Islet of Langerhans (tissue), 1 donor: ENCODE data around the gene RNF212B.

Experiments
- FAIRE-seq: peaks from one replicate; lab custom pipeline; 2011; peaks lifted over from hg19 to GRCh38; lab: Jason Lieb, UNC

Gene RNF212B

GRCh38 chr14:23297096-23297495, 59.4 kb downstream of the RNF212B start:
- no peak for FAIRE-seq

DNA sequence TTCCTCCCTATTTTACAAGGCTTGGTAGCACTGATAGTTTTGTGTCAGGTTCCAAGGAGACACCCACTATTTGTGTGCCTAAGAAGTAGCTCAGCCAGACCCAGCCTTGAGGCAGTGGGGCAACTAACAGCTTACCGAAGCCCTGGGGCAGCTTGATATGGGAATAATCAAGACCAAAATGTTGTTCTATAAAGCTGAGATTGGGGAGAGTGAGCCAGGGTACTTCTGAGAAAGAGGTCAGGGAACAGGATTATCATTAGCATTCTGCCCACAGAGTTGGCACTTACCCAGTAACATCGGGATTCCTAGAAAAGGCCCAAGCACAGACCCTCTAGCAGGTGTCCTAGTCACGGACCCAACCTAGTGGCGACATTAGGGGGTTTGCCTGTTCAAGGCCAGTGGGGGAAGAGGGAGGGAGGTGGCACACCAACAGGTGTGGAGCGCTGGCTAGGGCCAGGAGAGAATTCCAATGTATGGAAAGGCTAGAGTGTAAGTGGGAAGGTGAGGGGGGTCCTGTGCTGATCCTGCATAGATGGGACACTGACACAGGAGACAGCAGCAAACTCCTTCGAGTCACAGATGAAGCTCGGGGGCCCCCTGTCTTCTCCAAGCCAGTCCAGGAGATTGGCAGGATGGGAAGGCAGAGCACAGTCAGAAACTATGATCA, 60.0 kb downstream of the RNF212B start:
- FAIRE-seq = no peak

- FAIRE-seq = no peak
These were observed 61.6 kb downstream of the RNF212B start for GRCh38 chr14:23299211-23299957.

- no peak for FAIRE-seq
These were observed 62.4 kb downstream of the RNF212B start for GRCh38 chr14:23299986-23300686.

DNA sequence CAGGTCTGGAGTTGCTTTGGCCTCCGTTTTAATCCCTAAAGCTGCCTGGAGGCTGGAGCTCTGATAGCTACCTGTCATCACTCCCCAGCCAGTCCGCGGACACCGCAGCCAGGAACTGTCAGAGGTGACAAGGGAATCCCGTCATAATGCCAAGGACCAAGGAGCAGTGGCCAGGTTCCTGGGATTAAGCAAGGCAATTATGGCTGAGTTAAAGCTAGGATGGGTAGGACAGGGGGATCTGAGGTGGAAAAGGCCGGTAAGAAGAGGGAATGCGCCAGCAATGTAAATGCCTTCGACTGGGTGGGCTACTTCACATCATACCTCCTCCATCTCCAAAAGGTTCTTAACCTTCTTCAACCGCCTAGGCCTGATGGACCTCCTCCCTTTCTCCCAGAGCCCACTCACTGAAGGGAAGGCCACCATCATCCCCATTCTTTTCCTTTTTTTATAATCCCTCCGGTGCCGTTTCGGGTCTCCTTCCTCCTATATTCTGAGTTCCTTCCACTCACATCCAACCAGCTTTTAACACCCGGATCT, 63.0 kb downstream of the RNF212B start:
- no peak for FAIRE-seq

GRCh38 chr14:23301288-23301968, 63.7 kb downstream of the RNF212B start:
- no peak for FAIRE-seq

DNA sequence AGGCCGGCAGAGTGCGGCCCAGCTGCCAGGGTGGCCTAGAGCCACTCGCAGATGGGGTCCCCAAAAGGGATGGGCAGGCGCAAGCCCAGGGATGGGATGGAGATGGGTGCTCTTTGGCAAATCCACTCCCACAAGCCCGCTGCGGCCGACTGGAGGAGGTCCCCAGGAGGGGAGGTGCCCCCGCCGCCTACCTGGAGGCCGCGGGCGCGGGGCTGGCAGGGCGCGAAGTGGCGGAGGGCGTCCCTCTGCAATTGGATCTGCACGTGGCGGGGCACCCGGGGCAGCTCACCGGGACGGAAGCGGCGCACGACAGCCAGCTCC, 64.2 kb downstream of the RNF212B start:
- no peak for FAIRE-seq

DNA sequence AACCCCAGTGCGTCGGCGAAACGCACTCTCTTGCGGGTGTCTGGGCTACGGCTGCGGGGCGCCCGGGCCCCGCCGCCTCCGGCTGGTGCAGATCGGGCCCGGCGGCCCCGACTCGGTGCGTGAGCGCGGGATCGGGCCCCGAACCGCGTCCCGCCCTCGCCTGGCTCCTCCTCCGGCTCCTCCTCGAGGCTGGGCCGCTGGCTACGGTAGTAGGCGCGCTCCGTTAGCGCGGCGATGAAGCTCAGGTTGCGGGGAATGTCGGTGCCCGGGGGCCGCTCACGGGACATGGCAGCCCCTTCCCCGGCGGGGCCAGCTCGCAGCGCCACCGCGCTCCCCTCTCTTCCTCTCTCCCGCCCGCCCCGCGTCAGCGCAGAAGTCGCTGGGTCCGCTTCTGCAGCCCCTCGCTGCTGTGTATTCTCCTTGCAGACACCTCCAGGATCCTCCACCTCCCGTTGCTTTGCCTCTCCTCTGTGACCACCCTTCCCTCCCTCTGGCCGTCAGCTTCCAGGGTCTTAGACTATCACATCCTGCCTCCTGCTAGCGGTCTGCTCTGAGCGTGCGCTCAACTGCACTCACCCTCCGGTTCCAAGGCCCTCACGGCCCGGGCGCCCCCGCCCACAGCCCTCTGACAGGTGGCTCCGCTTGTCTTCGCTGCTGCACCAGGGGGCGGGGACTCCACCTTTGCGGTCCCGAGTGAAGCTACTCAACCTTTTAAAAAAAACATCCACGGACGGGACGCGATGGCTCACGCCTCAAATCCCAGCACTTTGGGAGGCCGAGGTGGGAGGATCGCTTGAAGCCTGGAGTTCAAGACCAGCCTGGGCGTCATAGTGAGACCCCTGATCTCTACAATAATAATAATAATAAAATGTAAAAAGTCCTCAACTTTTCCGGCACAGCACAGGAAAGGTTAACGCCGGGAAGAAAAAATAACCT, 64.8 kb downstream of the RNF212B start, which contains the start of gene PPP1R3E:
Gene PPP1R3E (minus strand): TSS at position 570 of the 936 bp plus-strand sequence. CDS start 283 bp downstream, at position 287.
- no peak for FAIRE-seq

DNA sequence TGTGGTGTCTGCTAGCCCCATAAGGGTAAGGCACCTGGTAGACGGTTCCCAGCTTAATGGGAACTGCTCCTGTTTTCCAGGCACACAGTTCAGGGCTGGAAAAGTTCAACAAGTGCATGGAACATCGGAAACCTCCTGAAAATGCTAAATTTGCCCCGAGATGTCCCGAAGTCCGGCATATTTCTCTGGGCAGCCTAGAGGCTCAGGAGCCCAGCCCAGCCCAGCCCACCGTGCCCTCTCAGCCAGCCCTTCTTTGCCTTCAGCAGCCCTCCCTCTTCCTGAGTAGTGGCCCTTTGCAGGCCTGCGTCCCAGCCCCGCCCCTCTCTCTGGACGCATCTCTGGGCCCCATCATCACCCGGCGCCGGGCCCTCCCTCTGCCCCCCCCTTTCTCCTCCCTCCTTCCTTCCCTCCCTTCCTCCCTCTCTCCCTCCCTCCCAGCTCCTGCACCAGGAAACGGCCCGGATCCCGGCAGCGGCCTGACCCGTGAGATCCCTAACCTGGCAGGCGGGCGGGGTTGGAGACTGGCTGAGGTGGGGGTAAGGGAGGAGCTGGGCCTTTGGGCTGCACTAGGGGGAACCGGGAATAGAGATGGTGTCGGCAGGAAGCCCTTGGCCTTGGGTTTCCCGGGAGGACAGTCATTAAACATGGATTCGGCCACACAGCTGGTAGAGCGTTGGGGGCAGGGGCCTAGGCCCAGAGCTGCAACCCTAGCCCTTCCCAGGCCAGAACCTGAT, 68.8 kb downstream of the RNF212B start, which contains the start of gene BCL2L2:
Gene BCL2L2 (plus strand): TSS at position 422 of the 734 bp plus-strand sequence. CDS start 935 bp downstream, outside the sequence.
- no peak for FAIRE-seq

- FAIRE-seq = no peak
These were observed 69.4 kb downstream of the RNF212B start for GRCh38 chr14:23307146-23307530.

GRCh38 chr14:23307687-23308644, 70.2 kb downstream of the RNF212B start:
- FAIRE-seq = no peak

DNA sequence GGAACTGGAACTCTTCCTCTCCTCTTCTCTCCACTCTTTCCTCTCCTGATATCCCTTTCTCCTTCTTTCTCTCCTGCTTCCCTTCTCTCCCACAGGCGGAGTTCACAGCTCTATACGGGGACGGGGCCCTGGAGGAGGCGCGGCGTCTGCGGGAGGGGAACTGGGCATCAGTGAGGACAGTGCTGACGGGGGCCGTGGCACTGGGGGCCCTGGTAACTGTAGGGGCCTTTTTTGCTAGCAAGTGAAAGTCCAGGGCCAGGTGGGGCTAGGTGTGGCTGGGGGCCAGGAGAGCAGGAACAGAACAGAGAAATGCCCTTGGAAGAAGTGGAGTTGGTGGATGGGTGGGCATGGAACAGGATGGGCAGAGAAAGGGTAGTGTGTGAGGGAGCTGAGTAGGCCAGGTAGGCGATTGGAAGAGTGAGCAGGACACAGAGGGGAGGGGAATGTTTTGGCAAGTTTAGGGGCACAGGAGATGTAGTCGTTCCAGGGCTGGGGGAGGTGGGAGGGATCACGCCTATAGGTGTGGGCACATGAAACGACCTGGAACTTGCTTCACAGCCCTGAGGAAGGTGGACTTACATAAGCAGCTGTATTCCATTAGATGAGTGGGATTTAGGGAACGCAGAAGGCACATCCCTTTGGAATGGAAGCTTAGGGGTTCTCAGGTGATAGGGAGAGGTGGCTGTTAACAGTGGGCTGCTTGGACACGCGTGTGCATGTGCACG, 71.1 kb downstream of the RNF212B start:
- no peak for FAIRE-seq

GRCh38 chr14:23310546-23310945, 72.8 kb downstream of the RNF212B start:
- no peak for FAIRE-seq

- no peak for FAIRE-seq
These were observed 78.6 kb downstream of the RNF212B start for GRCh38 chr14:23316300-23316699.

- FAIRE-seq = no peak
These were observed 82.2 kb downstream of the RNF212B start for GRCh38 chr14:23319746-23320583.

GRCh38 chr14:23320584-23321571, 83.1 kb downstream of the RNF212B start, which contains the start of gene PABPN1:
Gene PABPN1, plus strand, starts transcription at chr14:23321457. Its CDS starts 13 bp downstream, at chr14:23321470.
- FAIRE-seq = peak; percentile 95
